ENCODE measurements around the gene GKN1. TPM values are rescaled to one million over a fixed set of nuclear protein-coding genes. Genes with fewer than 3 reads are reported as not detected.

GKN1 gene
- total and polyA plus RNA-seq, 2 of the 8 experiments (the other 6 are each of a cell fraction or from before 2014, with no cell fraction given) = not detected

- Histone ChIP-seq H3K9me3 (ENCODE audit: insufficient read depth in 2 of 2, low read depth in 1 of 2, low read length in 1 of 2) (no peaks in the 10 kb centered on the region), H3K4me1 (replicated peaks in 1 of 4; ENCODE audit: control insufficient read depth in 3 of 4, insufficient read depth in 4 of 4, low read length in 3 of 4) (no peaks in the 10 kb centered on the region), H3K23ac (ENCODE audit: insufficient read length) (no peak overlapping the region), H2BK20ac (ENCODE audit: low read length) (no peak overlapping the region), H2AFZ (ENCODE audit: low read length) (no peak overlapping the region), H2BK5ac (ENCODE audit: low read depth, low read length) (no peak overlapping the region), H4K91ac (replicated peaks; ENCODE audit: insufficient read length, low read length) (no peak overlapping the region), H4K20me1 (replicated peaks in 1 of 2; ENCODE audit: control insufficient read depth in 1 of 2, insufficient read depth in 2 of 2, low read length in 2 of 2) (no peaks in the 10 kb centered on the region), H3K27ac (ENCODE audit: low read depth, low read length) (no peak overlapping the region), H2BK12ac (ENCODE audit: low read depth, low read length) (no peak overlapping the region), H2BK15ac (ENCODE audit: low read length) (no peak overlapping the region), H3K4me3 (ENCODE audit: extremely low read depth in 1 of 4, insufficient read depth in 2 of 4, low read depth in 3 of 4, low read length in 4 of 4) (no peak overlapping the region), H3K27me3 (replicated peaks in 1 of 4; ENCODE audit: control insufficient read depth in 3 of 4, extremely low read depth in 1 of 4, insufficient read depth in 3 of 4, low read length in 3 of 4) (peaks cover 0 to 1% (median 0%) of the 10 kb centered on the region in 4 experiments; a peak in 1 of 7 replicates), H3K56ac (replicated peaks; ENCODE audit: insufficient read length, low read depth, low read length) (no peak overlapping the region), H3K36me3 (ENCODE audit: control insufficient read depth in 2 of 4, insufficient read depth in 4 of 4, low read length in 3 of 4) (no peaks in the 10 kb centered on the region; a peak in 1 of 8 replicates), H2AK5ac (ENCODE audit: low read depth, low read length) (no peak overlapping the region), H2BK120ac (replicated peaks; ENCODE audit: low read depth, low read length) (no peak overlapping the region), H3K79me2 (ENCODE audit: control insufficient read depth in 1 of 2, insufficient read depth in 2 of 2, low read length in 2 of 2) (no peaks in the 10 kb centered on the region), H3K79me1 (ENCODE audit: low read depth, low read length) (no peaks in the 10 kb centered on the region), H3K14ac (ENCODE audit: insufficient read length) (no peak overlapping the region), H3K9ac (replicated peaks in 1 of 4; ENCODE audit: extremely low read depth in 1 of 4, low read depth in 3 of 4, low read length in 3 of 4) (no peak overlapping the region), H4K8ac (ENCODE audit: extremely low read depth, insufficient read depth, low read length) (no peak overlapping the region), H3K18ac (ENCODE audit: extremely low read depth, low read length) (no peak overlapping the region), H3K23me2 (ENCODE audit: low read depth, low read length) (no peaks in the 10 kb centered on the region), H3K4ac (replicated peaks; ENCODE audit: insufficient read length, low read depth, low read length) (no peak overlapping the region), H4K5ac (ENCODE audit: insufficient read length, low read depth, low read length) (no peak overlapping the region), H3K4me2 (ENCODE audit: insufficient read depth in 1 of 2, low read depth in 2 of 2, low read length in 2 of 2) (no peak overlapping the region)
- whole genome bisulfite sequencing, 2 experiments (ENCODE audit: extremely low coverage in 1 of 2, insufficient coverage in 1 of 2, insufficient read length in 1 of 2, insufficient replicate concordance in 2 of 2, low coverage in 1 of 2, low lambda C conversion rate in 2 of 2, missing lambda C conversion rate in 1 of 2) = 87% methylated on average over 1 of the region's 1 CpG; no CpG with 5 or more reads in 1 of the 2 experiments
- DNase-seq (ENCODE audit: low read depth in 1 of 2, low spot score in 2 of 2) (no peak), FAIRE-seq (no peak)
- ChIA-PET POLR2A (ENCODE audit: partially characterized antibody) (interaction anchor here (0.9 kb wide), 1 partner anchor 15 kb away, joined by 3 read pairs; no protein-coding TSS in a partner anchor), CTCF (ENCODE audit: partially characterized antibody) (interaction anchor here (1.3 kb wide), 1 partner anchor 16 kb away, joined by 4 read pairs; no protein-coding TSS in a partner anchor)
- TF ChIP-seq TCF12 (IDR thresholded peaks at IDR 0.05; ENCODE audit: low read depth, low read length) (no peak), JUN (IDR thresholded peaks at IDR 0.05; ENCODE audit: low read depth, low read length) (no peak), HDAC2 (IDR thresholded peaks at IDR 0.05; ENCODE audit: borderline replicate concordance in 1 of 2, low read depth in 2 of 2, low read length in 2 of 2) (no peak), PHF8 (conservative IDR thresholded peaks at IDR 0.05; ENCODE audit: low read depth, low read length) (no peak), NANOG (IDR thresholded peaks at IDR 0.05; ENCODE audit: insufficient read depth, low read depth, low read length, poor library complexity, severe bottlenecking) (no peak), SUZ12 (IDR thresholded peaks at IDR 0.05; ENCODE audit: low read length) (no peak), EP300 (IDR thresholded peaks at IDR 0.05; ENCODE audit: borderline replicate concordance in 1 of 2, low read depth in 2 of 2, low read length in 2 of 2) (no peak), ASH2L (IDR thresholded peaks at IDR 0.05; ENCODE audit: low read length) (no peak), MAX (IDR thresholded peaks at IDR 0.05) (no peak), ATF2 (IDR thresholded peaks at IDR 0.05; ENCODE audit: low read length) (no peak), KDM1A (IDR thresholded peaks at IDR 0.05; ENCODE audit: borderline replicate concordance, low read length) (no peak)
These were observed 15.4 kb upstream of the GKN1 start for GRCh38 chr2:68959001-68959400.
